ENCODE measurements around the gene ALOX15. TPM values are rescaled to one million over a fixed set of nuclear protein-coding genes. Genes with fewer than 3 reads are reported as not detected.

Gene ALOX15
- total and polyA plus RNA-seq, 2 donors (not counting 1 experiment from before 2014, with no cell fraction given): not detected

GRCh38 chr17:4679658-4680057 is 38.2 kb upstream of the ALOX15 start:
- Histone ChIP-seq H3K79me2 (ENCODE audit: control insufficient read depth, insufficient read depth, low read length) (no peaks in the 10 kb centered on the region), H3K36me3 (ENCODE audit: control insufficient read depth, insufficient read depth, low read length) (peaks cover 11% of the 10 kb centered on the region), H3K9me3 (ENCODE audit: control insufficient read depth, insufficient read depth, low read depth, low read length) (no peaks in the 10 kb centered on the region), H2AFZ (ENCODE audit: low read length) (no peak overlapping the region), H3K4me1 (ENCODE audit: control insufficient read depth, extremely low read depth, insufficient read depth, low read length) (peaks cover 10% of the 10 kb centered on the region), H3K27me3 (ENCODE audit: control insufficient read depth, insufficient read depth, low read length) (no peaks in the 10 kb centered on the region), H3K4me3 (replicated peaks in 1 of 4; ENCODE audit: control extremely low read depth in 1 of 4, insufficient read depth in 1 of 4, low read depth in 3 of 4, low read length in 4 of 4) (no peak overlapping the region), H3K27ac (ENCODE audit: insufficient read depth, low read length) (no peak overlapping the region), H3K4me2 (ENCODE audit: extremely low read depth, insufficient read depth, low read length) (no peak overlapping the region), H4K20me1 (ENCODE audit: control insufficient read depth, extremely low read depth, insufficient read depth, low read length) (no peaks in the 10 kb centered on the region), H3K9ac (ENCODE audit: insufficient read depth, low read length) (no peak overlapping the region)
- peak; percentile 34 to 69 for DNase-seq (ENCODE audit: low read depth in 2 of 2)
- TF ChIP-seq EZH2 (IDR thresholded peaks at IDR 0.05; ENCODE audit: low read length, missing control alignments) (no peak), CTCF (conservative IDR thresholded peaks at IDR 0.05 in 1 of 2, IDR thresholded peaks at IDR 0.05 in 1 of 2; ENCODE audit: low read depth in 1 of 2, low read length in 2 of 2) (no peak)

- H3K4me2 ChIP-seq (ENCODE audit: extremely low read depth, insufficient read depth, low read length): no peak overlapping the region
Observed at GRCh38 chr17:4678448-4679026, 37.1 kb upstream of the ALOX15 start.

GRCh38 chr17:4676791-4677190 is 35.3 kb upstream of the ALOX15 start:
- Histone ChIP-seq H3K27ac (ENCODE audit: insufficient read depth, low read length) (no peak overlapping the region), H3K4me3 (replicated peaks in 1 of 4; ENCODE audit: control extremely low read depth in 1 of 4, insufficient read depth in 1 of 4, low read depth in 3 of 4, low read length in 4 of 4) (no peak overlapping the region), H3K9ac (ENCODE audit: insufficient read depth, low read length) (no peak overlapping the region), H3K4me2 (ENCODE audit: extremely low read depth, insufficient read depth, low read length) (no peak overlapping the region), H3K27me3 (ENCODE audit: control insufficient read depth, insufficient read depth, low read length) (no peaks in the 10 kb centered on the region), H2AFZ (ENCODE audit: low read length) (no peak overlapping the region), H4K20me1 (ENCODE audit: control insufficient read depth, extremely low read depth, insufficient read depth, low read length) (no peaks in the 10 kb centered on the region), H3K4me1 (ENCODE audit: control insufficient read depth, extremely low read depth, insufficient read depth, low read length) (peaks cover 10% of the 10 kb centered on the region), H3K79me2 (ENCODE audit: control insufficient read depth, insufficient read depth, low read length) (no peaks in the 10 kb centered on the region), H3K36me3 (ENCODE audit: control insufficient read depth, insufficient read depth, low read length) (peaks cover 16% of the 10 kb centered on the region), H3K9me3 (ENCODE audit: control insufficient read depth, insufficient read depth, low read depth, low read length) (no peaks in the 10 kb centered on the region)
- TF ChIP-seq CTCF (conservative IDR thresholded peaks at IDR 0.05 in 1 of 2, IDR thresholded peaks at IDR 0.05 in 1 of 2; ENCODE audit: low read depth in 1 of 2, low read length in 2 of 2) (no peak), EZH2 (IDR thresholded peaks at IDR 0.05; ENCODE audit: low read length, missing control alignments) (no peak)
- DNase-seq (ENCODE audit: low read depth in 2 of 2): peak in 1 of 2 donors; percentile 12

More at GRCh38 chr17:4678448-4679026, 37.1 kb upstream of the ALOX15 start:
- Histone ChIP-seq H3K4me1 (ENCODE audit: control insufficient read depth, extremely low read depth, insufficient read depth, low read length) (peaks cover 10% of the 10 kb centered on the region), H3K79me2 (ENCODE audit: control insufficient read depth, insufficient read depth, low read length) (no peaks in the 10 kb centered on the region), H3K27me3 (ENCODE audit: control insufficient read depth, insufficient read depth, low read length) (no peaks in the 10 kb centered on the region), H3K36me3 (ENCODE audit: control insufficient read depth, insufficient read depth, low read length) (peaks cover 16% of the 10 kb centered on the region), H4K20me1 (ENCODE audit: control insufficient read depth, extremely low read depth, insufficient read depth, low read length) (no peaks in the 10 kb centered on the region), H2AFZ (ENCODE audit: low read length) (no peak overlapping the region), H3K9me3 (ENCODE audit: control insufficient read depth, insufficient read depth, low read depth, low read length) (no peaks in the 10 kb centered on the region), H3K27ac (ENCODE audit: insufficient read depth, low read length) (no peak overlapping the region), H3K9ac (ENCODE audit: insufficient read depth, low read length) (no peak overlapping the region), H3K4me3 (replicated peaks in 1 of 4; ENCODE audit: control extremely low read depth in 1 of 4, insufficient read depth in 1 of 4, low read depth in 3 of 4, low read length in 4 of 4) (no peak overlapping the region)
- TF ChIP-seq EZH2 (IDR thresholded peaks at IDR 0.05; ENCODE audit: low read length, missing control alignments): no peak
- no peak for TF ChIP-seq CTCF (conservative IDR thresholded peaks at IDR 0.05 in 1 of 2, IDR thresholded peaks at IDR 0.05 in 1 of 2; ENCODE audit: low read depth in 1 of 2, low read length in 2 of 2)
- peak; percentile 66 to 92 for DNase-seq (ENCODE audit: low read depth in 2 of 2)
